Jurkat, Clone E6-1 (cell line): ENCODE results near the gene DLG1.

ENCODE experiments used
- DNase-seq: peaks from one replicate; pipeline ENCODE4 v3.0.0-alpha.2; 2011; ENCODE audit warnings: low read depth, low spot score
- H3K4me3 ChIP-seq: 2 replicates; pipeline ENCODE4 v1.5.1; 2011; ENCODE audit warnings: mild to moderate bottlenecking, low read length, control low read depth, moderate library complexity

DLG1 gene

GRCh38 chr3:197027151-197027895 is 271.1 kb downstream of the DLG1 start:
- H3K4me3 ChIP-seq = no peak overlapping the region
- DNase-seq = no peak

GRCh38 chr3:197026481-197026866 is 271.9 kb downstream of the DLG1 start:
- DNase-seq = no peak

GRCh38 chr3:197025736-197026480 is 272.5 kb downstream of the DLG1 start:
- no peak for DNase-seq
- no peak overlapping the region for H3K4me3 ChIP-seq

More at GRCh38 chr3:197026481-197026866, 271.9 kb downstream of the DLG1 start:
- no peak overlapping the region for H3K4me3 ChIP-seq

GRCh38 chr3:197024881-197025735 is 273.3 kb downstream of the DLG1 start:
- no peak for DNase-seq
- H3K4me3 ChIP-seq = no peak overlapping the region

DNA sequence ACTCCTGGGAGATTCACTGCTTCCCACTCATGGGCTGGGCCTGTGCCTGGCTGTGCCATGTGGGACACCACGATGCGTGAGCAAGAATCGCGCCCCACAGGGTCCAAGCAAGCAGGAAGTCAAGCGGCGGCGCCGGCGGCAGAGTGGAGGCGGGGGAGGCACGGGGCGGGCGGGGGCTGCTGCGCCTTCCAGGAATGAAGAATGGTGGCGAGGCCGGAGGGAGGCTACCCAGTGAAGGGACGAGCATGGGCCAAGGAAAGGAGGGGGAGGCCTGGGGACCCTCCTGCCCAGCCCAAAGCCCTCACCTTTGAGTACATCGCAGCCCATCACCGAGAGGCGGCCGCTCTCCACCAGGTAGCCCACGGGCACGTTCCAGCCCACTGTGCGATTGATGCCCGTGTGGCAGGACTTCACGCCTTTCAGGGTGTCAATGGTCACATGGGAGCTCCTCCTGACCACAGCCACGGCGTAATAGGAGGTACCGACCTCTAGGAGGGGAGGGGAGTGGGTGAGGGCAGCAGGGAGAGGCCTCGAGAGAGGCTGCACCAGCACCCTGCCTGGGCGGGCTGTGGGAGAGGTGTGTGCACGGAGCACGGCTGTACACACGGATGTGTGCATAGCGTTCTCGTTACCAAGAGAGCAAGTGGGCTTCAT is 274.3 kb downstream of the DLG1 start:
- DNase-seq = no peak
- H3K4me3 ChIP-seq = no peak overlapping the region

GRCh38 chr3:197023241-197023997 is 275.0 kb downstream of the DLG1 start:
- H3K4me3 ChIP-seq = no peak overlapping the region
- DNase-seq = no peak

DNA sequence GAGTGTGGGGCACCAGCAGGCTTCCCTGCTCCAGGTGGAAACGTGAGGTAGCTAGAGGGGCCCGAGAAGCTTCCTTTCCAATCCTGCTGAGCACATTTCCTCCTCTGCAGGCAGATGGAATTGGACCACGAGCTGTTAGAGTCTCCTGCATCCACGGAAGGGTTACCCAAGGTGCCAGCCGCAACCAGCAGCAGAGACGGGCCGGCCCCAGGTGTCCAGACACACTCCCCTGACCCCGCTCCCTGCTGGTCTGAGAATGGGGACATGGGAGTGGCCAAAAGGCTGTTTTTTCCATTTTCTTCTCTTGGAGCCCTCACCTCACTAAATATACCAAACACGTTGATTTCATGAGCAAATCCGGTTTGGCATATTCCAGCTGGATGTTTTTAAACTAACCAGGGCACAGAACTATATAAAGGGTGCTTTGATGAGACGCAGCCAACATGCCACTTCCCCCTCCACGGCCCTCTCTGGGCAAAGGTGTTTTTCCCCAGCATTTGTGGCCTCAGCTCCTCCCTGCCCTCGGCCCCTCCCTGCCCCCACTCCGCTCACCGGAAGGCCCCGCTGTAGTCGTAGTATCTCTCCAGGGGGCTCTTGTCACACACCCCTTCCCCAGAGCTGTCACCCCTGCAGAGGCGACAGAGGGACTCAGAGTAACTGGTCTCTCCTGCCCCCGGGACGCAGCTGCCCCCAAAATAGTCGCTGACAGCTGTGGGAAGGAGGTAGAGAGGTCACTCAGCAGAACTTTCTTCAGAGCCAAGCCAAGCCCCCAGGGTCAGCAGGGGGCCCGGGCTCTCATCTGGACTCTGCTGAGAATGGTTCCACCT is 275.8 kb downstream of the DLG1 start:
- H3K4me3 ChIP-seq = no peak overlapping the region
- no peak for DNase-seq

DNA sequence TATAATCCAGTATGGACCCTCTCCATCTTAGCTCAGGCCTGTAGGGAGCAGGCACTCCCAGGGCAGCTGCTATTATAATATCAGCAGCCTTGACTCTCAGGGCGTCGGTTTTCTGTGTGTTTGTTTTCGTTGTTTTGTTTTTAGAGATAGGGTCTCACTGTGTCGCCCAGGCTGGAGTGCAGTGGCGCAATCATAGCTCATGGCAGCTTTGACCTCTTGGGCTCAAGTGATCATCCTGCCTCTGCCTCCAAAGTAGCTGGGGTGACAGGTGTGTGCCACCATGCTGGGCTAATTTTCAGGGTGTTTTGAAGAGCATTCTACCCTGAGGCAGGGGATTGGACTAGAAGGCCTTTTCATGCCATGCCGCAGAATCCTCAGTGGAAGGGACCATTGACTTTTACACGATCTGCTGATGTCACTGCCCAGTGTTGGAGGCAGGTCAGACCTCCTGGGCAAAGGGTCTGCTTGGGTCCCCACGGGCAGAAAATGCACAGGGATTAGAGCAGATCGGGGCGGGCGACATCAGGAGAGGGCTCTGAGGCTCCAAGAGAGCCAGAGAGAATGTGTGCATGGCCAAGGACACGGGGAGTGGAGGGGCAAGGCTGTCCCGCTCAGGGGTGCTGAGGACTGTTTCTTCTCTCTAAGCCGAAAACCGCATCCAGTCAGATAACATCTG is 276.5 kb downstream of the DLG1 start:
- no peak overlapping the region for H3K4me3 ChIP-seq
- no peak for DNase-seq

GRCh38 chr3:197021231-197021630 is 277.2 kb downstream of the DLG1 start:
- H3K4me3 ChIP-seq = no peak overlapping the region
- DNase-seq = no peak

GRCh38 chr3:197019535-197019934 is 278.9 kb downstream of the DLG1 start:
- no peak for DNase-seq
- no peak overlapping the region for H3K4me3 ChIP-seq

DNA sequence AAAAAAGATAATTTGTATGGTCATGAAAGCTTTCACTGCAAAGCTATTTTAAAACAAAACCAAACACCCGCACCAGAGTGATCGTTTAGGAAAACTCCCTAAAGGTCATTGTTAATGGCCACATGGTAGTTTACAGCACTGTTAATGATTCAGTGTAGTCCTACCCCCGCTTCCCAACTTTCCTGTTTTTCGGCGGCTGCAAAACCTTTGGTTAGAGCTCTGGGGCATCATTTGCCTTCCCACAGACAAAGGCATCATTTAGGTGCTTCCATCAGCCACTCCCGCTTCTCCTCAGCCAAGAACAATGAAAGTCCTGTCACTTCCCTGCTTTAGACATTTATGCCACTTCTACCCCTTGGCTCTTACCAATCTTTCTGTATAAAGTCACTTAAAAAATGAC is 279.4 kb downstream of the DLG1 start:
- DNase-seq = no peak

DNA sequence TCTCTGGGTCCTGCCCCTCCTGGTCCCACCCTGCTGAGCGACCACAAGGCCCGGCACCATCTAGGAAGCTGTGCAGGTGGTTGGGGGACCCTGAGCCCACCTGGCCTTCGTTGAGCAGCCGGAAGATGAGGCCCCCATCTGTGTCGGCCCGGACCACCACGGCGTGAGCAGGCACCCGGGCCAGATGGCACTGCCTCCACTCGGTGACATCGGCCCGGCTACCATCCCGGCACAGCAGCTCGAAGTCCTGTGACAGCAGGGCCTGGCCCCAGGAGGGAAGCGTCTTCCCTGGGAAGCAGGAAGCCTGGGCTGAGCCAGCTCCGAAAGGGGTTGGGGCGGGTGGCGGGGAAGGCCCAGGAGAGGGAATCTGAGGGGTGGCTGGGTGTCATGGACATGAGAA is 281.4 kb downstream of the DLG1 start:
- DNase-seq = no peak
- H3K4me3 ChIP-seq = no peak overlapping the region

More for the DNA sequence above, 279.4 kb downstream of the DLG1 start:
- no peak overlapping the region for H3K4me3 ChIP-seq

DNA sequence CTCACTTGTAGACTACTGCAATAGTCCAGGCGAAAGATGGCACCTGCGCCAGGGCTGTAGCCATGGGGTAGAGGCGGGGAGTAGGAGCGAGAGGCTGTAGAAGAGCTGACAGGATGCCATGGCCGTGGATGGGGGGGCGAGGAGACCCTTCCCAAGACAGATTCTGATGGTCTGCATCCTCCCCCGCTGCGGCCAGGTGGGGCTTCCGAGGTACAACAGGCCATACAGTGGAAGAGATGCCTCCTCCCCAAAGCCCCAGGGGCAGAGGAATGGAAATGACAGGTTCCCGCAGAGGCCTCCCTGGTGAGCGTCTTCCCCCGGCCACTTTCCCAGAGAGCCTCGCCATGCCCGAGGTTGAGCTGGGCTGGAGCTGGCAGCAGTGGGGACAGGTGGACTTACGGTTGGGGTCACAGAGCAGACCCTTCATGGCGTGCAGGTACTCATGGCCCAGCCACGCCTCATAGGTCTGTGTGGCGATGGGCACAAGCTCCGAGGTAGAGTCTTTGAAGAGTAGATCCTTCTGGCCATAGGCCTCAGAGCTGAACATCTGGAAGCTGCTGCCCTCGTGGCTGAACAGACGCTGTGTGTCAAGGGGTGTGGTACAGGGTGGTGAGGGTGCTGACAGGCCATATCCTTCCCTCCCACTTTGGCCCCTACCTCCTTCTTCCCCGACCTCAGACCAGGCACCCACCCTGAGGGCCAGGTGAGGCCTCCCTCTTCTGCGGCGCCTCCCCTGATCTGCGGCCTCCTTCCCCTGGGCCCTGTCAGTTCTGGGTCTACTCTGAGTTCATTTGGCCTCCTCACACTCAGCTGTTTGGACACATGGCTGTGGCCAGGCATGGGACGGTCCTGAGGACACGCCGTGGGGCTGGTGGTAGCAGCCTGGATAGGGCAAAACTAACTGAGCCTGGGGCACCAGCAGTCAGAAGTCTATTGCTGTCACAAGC is 282.3 kb downstream of the DLG1 start:
- H3K4me3 ChIP-seq = no peak overlapping the region
- no peak for DNase-seq

DNA sequence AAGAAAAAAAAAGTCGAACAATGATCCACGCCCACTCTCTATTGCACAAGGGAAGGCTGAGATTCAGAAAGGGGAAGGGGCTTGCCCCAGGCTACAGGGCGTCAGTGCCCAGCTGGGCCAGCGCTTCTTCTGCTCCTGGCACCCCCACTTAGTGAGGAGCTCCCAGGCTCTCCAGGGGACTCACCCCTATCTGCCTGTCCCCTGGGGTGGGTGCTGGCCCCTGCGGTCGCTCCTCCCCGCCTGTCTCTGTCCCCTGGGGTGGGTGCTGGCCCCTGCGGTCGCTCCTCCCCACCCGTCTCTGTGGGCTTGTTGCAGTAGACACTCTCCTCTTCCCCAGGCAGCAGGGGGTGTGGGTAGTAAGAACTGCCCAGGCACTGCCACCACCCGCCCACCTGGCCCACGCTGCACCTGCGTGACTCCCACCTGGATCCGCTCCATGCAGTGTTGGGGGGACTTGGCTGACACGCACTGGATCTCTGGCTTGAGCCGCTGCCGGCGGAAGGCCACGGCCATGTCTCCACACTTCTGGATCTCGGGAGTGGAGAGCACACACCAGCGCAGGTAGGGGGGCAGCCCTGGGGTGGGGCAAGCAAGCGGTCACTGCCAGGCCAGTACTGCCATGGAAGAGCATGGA is 283.4 kb downstream of the DLG1 start:
- H3K4me3 ChIP-seq = no peak overlapping the region
- no peak for DNase-seq

- H3K4me3 ChIP-seq = no peak overlapping the region
- no peak for DNase-seq
These were observed 284.4 kb downstream of the DLG1 start for GRCh38 chr3:197014024-197014423.

DNA sequence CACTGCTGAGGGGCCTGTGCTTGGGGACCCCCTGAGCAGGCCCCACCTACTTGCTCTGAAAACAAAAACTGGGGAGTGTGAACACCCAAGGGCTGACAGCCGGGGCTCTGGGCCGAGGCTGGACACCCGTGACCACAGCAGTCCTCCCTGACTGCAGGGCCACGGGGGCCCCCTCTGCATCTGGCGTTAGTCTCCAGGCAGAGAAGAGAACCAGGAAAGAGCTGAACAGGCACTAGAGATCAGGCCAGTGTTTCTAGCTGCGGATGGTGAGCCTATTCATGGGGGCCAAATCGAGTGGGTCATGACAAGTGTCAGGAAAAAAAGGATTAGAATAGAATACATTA is 285.9 kb downstream of the DLG1 start:
- H3K4me3 ChIP-seq = no peak overlapping the region
- no peak for DNase-seq
